GM19438 (cell line): ENCODE measurements around the gene TXNL1.
"Not testable (repeated sequence)": the region's sequence is repeated elsewhere in the genome, so short reads cannot be mapped to it uniquely, and the experiment has no call there.

ENCODE experiments used
- ATAC-seq: cut with Tn5 transposase; IDR thresholded peaks from one replicate; pipeline ENCODE4 v1.9.1; 2021; ENCODE audit warnings: low read depth; ENCODE audit not compliant: unreplicated experiment

TXNL1 gene

DNA sequence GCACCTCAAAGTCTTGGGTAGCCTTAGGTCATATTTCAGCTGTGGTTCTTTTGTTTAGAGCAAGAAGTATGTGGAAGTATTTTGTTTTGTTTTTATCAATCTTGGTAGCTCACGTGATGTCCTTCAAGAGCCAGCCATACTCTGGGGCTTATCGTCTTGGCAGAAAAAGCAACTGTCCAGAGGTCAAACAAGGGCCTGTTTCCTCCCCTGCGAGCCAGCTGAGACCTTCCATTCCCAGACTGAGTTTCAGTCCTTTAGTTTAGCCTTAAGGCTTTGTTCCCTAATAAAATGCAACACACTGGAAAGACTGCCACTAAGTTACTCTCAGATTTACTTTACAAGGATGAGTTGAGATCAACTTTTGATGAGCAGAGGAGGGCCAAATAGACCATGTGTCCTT is 63.5 kb downstream of the TXNL1 start:
- ATAC-seq: no peak

DNA sequence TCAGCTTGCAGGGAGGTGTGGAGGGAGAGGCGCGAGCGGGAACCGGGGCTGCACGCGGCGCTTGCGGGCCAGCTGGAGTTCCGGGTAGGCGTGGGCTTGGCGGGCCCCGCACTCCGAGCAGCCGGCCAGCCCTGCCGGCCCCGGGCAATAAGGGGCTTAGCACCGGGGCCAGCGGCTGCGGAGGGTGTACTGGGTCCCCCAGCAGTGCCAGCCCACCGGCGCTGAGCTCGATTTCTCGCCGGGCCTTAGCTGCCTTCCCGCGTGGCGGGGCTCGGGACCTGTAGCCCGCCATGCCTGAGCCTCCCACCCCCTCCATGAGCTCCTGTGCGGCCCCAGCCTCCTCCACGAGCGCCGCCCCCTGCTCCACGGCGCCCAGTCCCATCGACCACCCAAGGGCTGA is 66.1 kb downstream of the TXNL1 start:
- not testable (repeated sequence) for ATAC-seq

DNA sequence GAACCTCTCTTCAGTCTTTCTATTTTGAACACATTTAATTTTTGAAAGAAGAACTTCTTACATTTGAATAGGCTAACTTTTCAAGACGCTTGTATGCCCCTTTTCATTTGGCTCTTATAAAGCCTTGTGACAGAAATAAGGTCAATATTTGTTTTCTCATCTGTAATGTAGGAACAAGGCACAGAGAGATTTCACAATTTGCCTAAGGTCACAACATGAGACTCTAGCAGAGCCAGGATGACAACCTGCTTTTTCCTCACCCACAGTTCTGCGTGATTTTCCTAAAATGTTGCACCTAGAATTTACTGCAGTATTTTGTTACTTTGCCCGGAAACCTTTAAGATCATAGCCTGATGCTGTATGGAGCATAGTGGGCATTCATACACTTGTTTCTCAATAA is 67.4 kb downstream of the TXNL1 start:
- ATAC-seq: no peak

DNA sequence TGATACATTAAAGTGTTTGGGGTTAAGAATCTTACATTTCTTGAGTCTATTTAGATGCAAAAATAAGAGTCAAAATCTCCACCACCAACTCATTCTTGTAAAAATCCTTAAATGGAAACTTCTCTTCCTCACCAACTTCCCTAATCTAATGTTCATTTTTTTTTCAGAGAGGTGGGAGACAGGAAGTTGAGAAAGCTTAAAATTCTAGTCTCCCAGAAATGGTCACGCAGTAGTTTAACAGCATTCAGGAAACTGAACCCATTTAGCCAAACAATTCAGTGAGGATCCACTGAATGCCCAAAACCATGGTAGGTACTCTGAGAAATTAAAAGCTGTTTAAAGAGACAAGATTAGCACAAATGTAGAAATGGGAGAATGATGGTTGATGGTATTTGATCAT is 69.0 kb downstream of the TXNL1 start:
- no peak for ATAC-seq

DNA sequence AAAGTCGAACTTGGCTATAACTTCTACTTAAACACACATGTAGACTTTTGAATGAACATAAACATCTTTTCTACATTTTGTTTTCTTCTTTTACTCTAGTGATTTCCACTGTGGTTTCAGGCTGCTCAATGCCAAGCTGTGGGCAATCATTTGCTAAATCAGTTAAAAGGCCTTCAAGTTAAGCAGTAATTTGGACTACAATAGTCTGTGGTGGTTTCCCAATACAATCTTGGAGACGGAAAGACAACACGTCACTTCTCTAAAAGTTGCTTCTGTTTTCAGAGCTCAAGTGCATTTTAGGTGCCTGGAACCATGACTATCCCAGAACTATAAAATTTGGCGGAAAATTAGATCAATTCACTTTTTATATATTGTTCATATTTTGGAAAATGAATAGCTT is 69.4 kb downstream of the TXNL1 start:
- ATAC-seq: no peak

DNA sequence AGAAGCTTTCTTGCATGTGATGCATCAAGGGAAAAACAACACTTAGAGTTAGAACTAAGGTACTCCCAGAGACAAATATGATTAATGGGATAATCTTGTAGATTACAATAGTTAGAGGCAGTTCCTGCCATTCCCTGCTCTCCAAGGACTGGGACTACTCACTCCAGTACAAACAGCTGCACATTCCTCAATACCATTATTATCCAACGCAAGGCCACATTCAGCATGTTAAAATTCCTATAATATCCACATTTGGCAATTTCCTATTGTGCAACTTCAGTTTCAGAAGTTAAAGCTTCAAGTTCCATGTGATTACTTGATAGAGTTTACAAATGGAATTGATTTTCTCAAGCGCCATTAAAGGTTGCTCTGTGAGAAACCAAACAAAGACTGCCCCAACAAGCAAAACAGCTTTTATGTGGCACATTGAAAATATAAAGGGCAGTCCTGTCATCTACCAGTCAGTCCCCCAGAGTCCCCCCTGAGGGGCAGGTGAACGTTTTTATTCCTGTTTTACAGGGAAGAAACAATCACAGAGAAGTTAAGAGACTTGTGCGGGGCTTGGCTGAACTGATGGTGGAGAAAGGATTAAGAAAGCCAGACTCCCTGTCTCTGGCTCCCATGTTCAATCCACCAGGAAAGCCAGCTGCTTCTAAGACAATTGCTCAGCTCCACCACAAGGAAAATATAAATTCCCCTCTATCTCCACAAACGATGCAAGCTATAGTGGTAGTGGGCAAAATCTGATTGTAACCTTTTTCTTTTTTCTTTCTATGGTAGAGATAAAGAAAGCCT is 72.6 kb downstream of the TXNL1 start:
- no peak for ATAC-seq

DNA sequence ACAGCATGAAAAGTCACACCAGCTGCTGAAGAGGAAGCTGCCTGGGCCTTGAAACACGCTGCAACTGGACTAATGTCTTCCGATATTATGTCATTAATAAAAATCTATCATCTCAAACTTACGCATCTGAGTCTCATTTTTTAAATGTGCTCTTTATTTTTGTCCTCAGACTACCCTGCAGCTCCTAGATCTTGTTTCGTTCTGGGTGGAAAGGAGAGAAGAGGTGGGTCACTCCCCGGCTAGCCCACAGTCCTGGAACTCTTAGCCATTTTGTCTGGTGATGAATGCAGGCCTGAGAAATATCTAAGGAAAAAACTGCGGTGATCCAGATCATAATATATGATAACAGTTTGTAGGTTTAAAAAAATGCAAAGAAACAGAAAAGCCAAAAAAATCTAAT is 73.3 kb downstream of the TXNL1 start:
- ATAC-seq: no peak

GRCh38 chr18:56563568-56563967 is 74.8 kb downstream of the TXNL1 start:
- ATAC-seq: no peak

- ATAC-seq: no peak
These were observed 75.9 kb downstream of the TXNL1 start for GRCh38 chr18:56562479-56562878.

- ATAC-seq: no peak
These were observed 77.4 kb downstream of the TXNL1 start for GRCh38 chr18:56560992-56561391.

- no peak for ATAC-seq
These were observed 79.3 kb downstream of the TXNL1 start for GRCh38 chr18:56559044-56559443.

DNA sequence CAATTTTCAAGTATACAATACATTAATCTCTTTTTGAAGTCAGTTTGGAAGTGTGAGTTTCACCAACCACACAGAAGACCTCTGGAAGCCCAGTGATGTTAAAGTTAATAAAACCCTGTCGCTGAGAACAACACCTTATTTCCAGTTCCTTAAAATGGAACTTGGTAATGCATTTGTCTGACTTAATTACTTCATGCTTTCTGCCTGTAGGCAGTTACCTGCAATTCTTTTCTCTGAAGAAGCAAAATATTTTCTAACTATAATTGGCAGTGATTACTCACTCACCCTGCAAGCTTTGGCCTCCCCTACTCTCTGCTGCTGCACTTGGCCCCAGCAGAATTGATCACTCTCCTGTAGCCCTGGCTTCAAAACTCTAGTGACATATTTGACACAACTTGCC is 81.5 kb downstream of the TXNL1 start:
- no peak for ATAC-seq

DNA sequence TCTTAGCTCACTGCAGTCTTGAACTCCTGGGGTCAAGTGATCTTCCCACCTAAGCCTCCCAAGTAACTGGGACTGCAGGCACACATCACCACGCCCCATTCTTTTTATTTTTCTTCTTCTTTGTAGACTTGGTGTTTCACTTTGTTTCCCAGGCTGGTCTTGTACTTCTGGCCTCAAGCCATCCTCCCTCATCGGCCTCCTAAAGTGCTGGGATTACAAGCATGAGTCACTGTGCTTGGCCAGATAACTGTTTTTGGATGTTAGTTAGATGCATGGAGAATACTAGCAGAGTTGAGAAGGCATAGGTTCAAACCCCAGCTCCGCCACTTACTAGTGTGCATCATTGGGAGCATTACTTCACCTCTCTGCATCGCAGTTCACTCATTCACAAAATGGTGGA is 88.3 kb downstream of the TXNL1 start:
- ATAC-seq: no peak
